Parathyroid adenoma (tissue), 2 donors: ENCODE results near the gene CEP20.

Source experiments
- H2AFZ ChIP-seq: fragments of 300-600 bp; sonication (generic); one replicate; pipeline ENCODE4 v1.7.0; 2017; ENCODE audit warnings: antibody characterized with exemption, mild to moderate bottlenecking
- H3K27ac ChIP-seq: fragments of 300-600 bp; sonication (generic); one replicate; pipeline ENCODE4 v1.7.0; 2017
- H3K27me3 ChIP-seq: fragments of 300-600 bp; sonication (generic); one replicate; pipeline ENCODE4 v1.7.0; 2017; ENCODE audit warnings: low read length; ENCODE audit not compliant: control insufficient read depth, insufficient read depth
- H3K36me3 ChIP-seq: fragments of 300-600 bp; sonication (generic); one replicate; pipeline ENCODE4 v1.7.0; 2017; ENCODE audit warnings: low read length; ENCODE audit not compliant: control insufficient read depth, insufficient read depth
- H3K4me1 ChIP-seq: fragments of 300-600 bp; sonication (generic); one replicate; pipeline ENCODE4 v1.7.0; 2017; ENCODE audit warnings: control low read depth
- H3K4me2 ChIP-seq: fragments of 300-600 bp; sonication (generic); one replicate; pipeline ENCODE4 v1.7.0; 2017; ENCODE audit warnings: low read length
- H3K4me3 ChIP-seq: fragments of 300-600 bp; sonication (generic); one replicate; pipeline ENCODE4 v1.7.0; 2017; ENCODE audit warnings: low read depth, low read length
- H3K79me2 ChIP-seq: fragments of 300-600 bp; sonication (generic); one replicate; pipeline ENCODE4 v1.7.0; 2017; ENCODE audit warnings: control low read depth
- H3K9ac ChIP-seq: fragments of 300-600 bp; sonication (generic); one replicate; pipeline ENCODE4 v1.7.0; 2017; ENCODE audit warnings: mild to moderate bottlenecking
- H3K9me3 ChIP-seq: fragments of 300-600 bp; sonication (generic); one replicate; pipeline ENCODE4 v1.7.0; 2017; ENCODE audit warnings: low read length; ENCODE audit not compliant: control insufficient read depth
- CTCF ChIP-seq: fragments of 300-600 bp; sonication (generic); IDR thresholded peaks from one replicate; pipeline ENCODE4 v1.7.0; 2017; ENCODE audit warnings: antibody characterized with exemption, mild to moderate bottlenecking
- donor health status: primary hyperparathyroidism.

The CEP20 gene

GRCh38 chr16:15907863-15908478 is 19.6 kb upstream of the CEP20 start:
- Histone ChIP-seq H2AFZ (no peak overlapping the region), H3K27me3 (no peaks in the 10 kb centered on the region), H3K9ac (no peak overlapping the region), H3K4me2 (no peak overlapping the region), H3K4me3 (no peak overlapping the region), H3K79me2 (no peaks in the 10 kb centered on the region), H3K36me3 (no peaks in the 10 kb centered on the region), H3K4me1 (no peaks in the 10 kb centered on the region), H3K27ac (no peak overlapping the region), H3K9me3 (no peaks in the 10 kb centered on the region)
- no peak for TF ChIP-seq CTCF

- H3K27ac ChIP-seq = no peak overlapping the region
- TF ChIP-seq CTCF = no peak
- H3K4me1 ChIP-seq = no peaks in the 10 kb centered on the region
- H3K27me3 ChIP-seq = no peaks in the 10 kb centered on the region
- no peak overlapping the region for H3K4me3 ChIP-seq
- no peak overlapping the region for H3K4me2 ChIP-seq
- H3K9ac ChIP-seq = no peak overlapping the region
- no peaks in the 10 kb centered on the region for H3K79me2 ChIP-seq
- H3K9me3 ChIP-seq = no peaks in the 10 kb centered on the region
- H3K36me3 ChIP-seq = no peaks in the 10 kb centered on the region
- H2AFZ ChIP-seq = no peak overlapping the region
Measured at GRCh38 chr16:15906439-15906838, 18.0 kb upstream of the CEP20 start.

GRCh38 chr16:15903960-15904359 is 15.6 kb upstream of the CEP20 start:
- H3K79me2 ChIP-seq = no peaks in the 10 kb centered on the region
- no peaks in the 10 kb centered on the region for H3K36me3 ChIP-seq
- H3K9me3 ChIP-seq = no peaks in the 10 kb centered on the region
- no peaks in the 10 kb centered on the region for H3K27me3 ChIP-seq
- H3K9ac ChIP-seq = no peak overlapping the region
- no peak overlapping the region for H3K27ac ChIP-seq
- no peak overlapping the region for H3K4me3 ChIP-seq
- TF ChIP-seq CTCF = no peak
- H3K4me1 ChIP-seq = no peaks in the 10 kb centered on the region
- no peak overlapping the region for H3K4me2 ChIP-seq
- no peak overlapping the region for H2AFZ ChIP-seq

- Histone ChIP-seq H3K9me3 (no peaks in the 10 kb centered on the region), H3K36me3 (no peaks in the 10 kb centered on the region), H3K27me3 (no peaks in the 10 kb centered on the region), H3K4me3 (no peak overlapping the region), H2AFZ (no peak overlapping the region), H3K27ac (no peak overlapping the region), H3K4me2 (no peak overlapping the region), H3K4me1 (no peaks in the 10 kb centered on the region), H3K79me2 (no peaks in the 10 kb centered on the region), H3K9ac (no peak overlapping the region)
- TF ChIP-seq CTCF = no peak
Measured at GRCh38 chr16:15900901-15901500, 12.6 kb upstream of the CEP20 start.

GRCh38 chr16:15900357-15900756 is 12.0 kb upstream of the CEP20 start:
- Histone ChIP-seq H3K4me1 (no peaks in the 10 kb centered on the region), H3K9me3 (no peaks in the 10 kb centered on the region), H3K36me3 (no peaks in the 10 kb centered on the region), H3K79me2 (no peaks in the 10 kb centered on the region), H2AFZ (no peak overlapping the region), H3K27ac (no peak overlapping the region), H3K4me3 (no peak overlapping the region), H3K4me2 (no peak overlapping the region), H3K9ac (no peak overlapping the region), H3K27me3 (no peaks in the 10 kb centered on the region)
- no peak for TF ChIP-seq CTCF
